GM19328 (cell line): ENCODE data around the gene PPP1R14C.
"Not testable (repeated sequence)": the region's sequence is repeated elsewhere in the genome, so short reads cannot be mapped to it uniquely, and the experiment has no call there.

ENCODE experiments used
- ATAC-seq: cut with Tn5 transposase; IDR thresholded peaks from one replicate; pipeline ENCODE4 v1.9.1; 2021; ENCODE audit warnings: mild to moderate bottlenecking, moderate library complexity; ENCODE audit not compliant: unreplicated experiment

Gene PPP1R14C

GRCh38 chr6:150212778-150213177 is 69.9 kb downstream of the PPP1R14C start:
- ATAC-seq = no peak

- no peak for ATAC-seq
Measured at GRCh38 chr6:150213301-150213700, 70.5 kb downstream of the PPP1R14C start.

GRCh38 chr6:150214310-150214709 is 71.5 kb downstream of the PPP1R14C start:
- ATAC-seq = no peak

- no peak for ATAC-seq
Measured at GRCh38 chr6:150220634-150221551, 78.0 kb downstream of the PPP1R14C start.

GRCh38 chr6:150224820-150225219 is 82.0 kb downstream of the PPP1R14C start:
- no peak for ATAC-seq

GRCh38 chr6:150227281-150227680 is 84.4 kb downstream of the PPP1R14C start:
- ATAC-seq = no peak

- ATAC-seq = no peak
Measured at GRCh38 chr6:150228072-150228733, 85.4 kb downstream of the PPP1R14C start.

GRCh38 chr6:150229436-150230163 is 86.8 kb downstream of the PPP1R14C start:
- no peak for ATAC-seq

- ATAC-seq = no peak
Measured at GRCh38 chr6:150230164-150230561, 87.3 kb downstream of the PPP1R14C start.

- ATAC-seq = no peak
Measured at GRCh38 chr6:150230832-150231524, 88.1 kb downstream of the PPP1R14C start.

GRCh38 chr6:150231525-150231850 is 88.6 kb downstream of the PPP1R14C start:
- no peak for ATAC-seq

GRCh38 chr6:150233843-150234269 is 91.0 kb downstream of the PPP1R14C start:
- no peak for ATAC-seq

GRCh38 chr6:150235218-150235617 is 92.4 kb downstream of the PPP1R14C start:
- no peak for ATAC-seq

- ATAC-seq = no peak
Measured at GRCh38 chr6:150236114-150236513, 93.3 kb downstream of the PPP1R14C start.

GRCh38 chr6:150236544-150236943 is 93.7 kb downstream of the PPP1R14C start:
- ATAC-seq = no peak

GRCh38 chr6:150237626-150238025 is 94.8 kb downstream of the PPP1R14C start:
- no peak for ATAC-seq

- ATAC-seq = no peak
Measured at GRCh38 chr6:150238336-150238741, 95.5 kb downstream of the PPP1R14C start.

- no peak for ATAC-seq
Measured at GRCh38 chr6:150238846-150239407, 96.1 kb downstream of the PPP1R14C start.

GRCh38 chr6:150241756-150242155 is 98.9 kb downstream of the PPP1R14C start:
- ATAC-seq = not testable (repeated sequence)

GRCh38 chr6:150243620-150244314 is 100.9 kb downstream of the PPP1R14C start:
- ATAC-seq = no peak
